ENCODE data around the gene ZNF497. TPM values are rescaled to one million over a fixed set of nuclear protein-coding genes. Genes with fewer than 3 reads are reported as not detected.
A peak's percentile ranks its signal among the peaks of the same experiment; 100 is the strongest.

The ZNF497 gene
- total and polyA plus RNA-seq, 9 of the 15 experiments (the other 6 are each of a cell fraction or from before 2014, with no cell fraction given), result 0.06 to 0.98 (median 0.44) TPM; not detected in 1

DNA sequence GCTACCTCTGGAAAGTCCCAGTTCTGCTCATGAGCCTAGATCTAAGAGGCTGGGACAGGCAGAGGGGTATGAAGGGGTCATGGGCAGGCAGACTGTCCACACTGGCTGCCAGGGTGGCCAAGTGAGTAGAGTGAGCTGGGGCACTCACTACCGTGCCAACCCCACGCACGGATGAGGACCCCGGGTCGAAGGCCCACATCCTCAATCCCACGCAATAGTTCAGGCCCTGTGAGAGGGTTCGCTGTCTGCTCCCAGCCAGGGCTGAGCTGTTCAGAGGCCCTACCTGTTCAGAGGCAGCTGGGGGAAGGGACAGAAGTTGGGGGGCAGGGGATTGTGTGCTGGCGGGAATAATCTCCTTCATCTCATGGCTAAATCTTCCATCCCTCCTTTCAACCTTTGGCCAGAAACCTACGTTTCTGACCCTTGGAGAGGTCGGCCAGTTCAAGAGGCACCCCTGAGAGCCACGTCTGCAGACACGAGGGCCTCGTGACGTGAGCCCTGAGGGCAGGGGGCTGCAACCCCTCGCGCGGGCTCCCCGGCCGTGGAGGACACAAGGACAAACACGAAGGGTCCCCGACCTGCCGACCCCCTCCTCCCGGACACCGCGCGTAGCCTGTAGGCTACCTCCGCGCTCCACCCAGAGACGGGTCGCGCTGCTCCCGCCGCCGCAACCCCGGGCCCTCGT, 23.5 kb upstream of the ZNF497 start:
- Histone ChIP-seq H3K27ac (ENCODE audit: extremely low read depth, low read depth, low read length) (peak overlapping the region; percentile 93), H4K20me1 (replicated peaks; ENCODE audit: control insufficient read depth, insufficient read depth, low read length) (peaks cover 10% of the 10 kb centered on the region), H2AFZ (ENCODE audit: low read depth, low read length) (peak overlapping the region; percentile 76), H3K9me1 (ENCODE audit: control insufficient read depth, insufficient read depth, low read length) (no peaks in the 10 kb centered on the region), H3K79me2 (ENCODE audit: control insufficient read depth, insufficient read depth, low read length) (peaks cover 67% of the 10 kb centered on the region), H3K36me3 (ENCODE audit: control insufficient read depth, insufficient read depth, low read length) (peaks cover 34% of the 10 kb centered on the region), H3K4me2 (ENCODE audit: insufficient read depth, low read length) (peak overlapping the region; percentile 100), H3K9ac (ENCODE audit: insufficient read depth in 1 of 2, low read depth in 2 of 2, low read length in 2 of 2) (peak overlapping the region; percentile 98 to 99), H3K4me3 (peak overlapping the region; percentile 92), H3K9me3 (replicated peaks; ENCODE audit: control insufficient read depth, insufficient read depth, low read depth, low read length) (no peaks in the 10 kb centered on the region), H3K27me3 (ENCODE audit: control insufficient read depth in 2 of 2, insufficient read depth in 2 of 2, low read length in 2 of 2) (no peaks in the 10 kb centered on the region), H3K4me1 (replicated peaks in 1 of 2; ENCODE audit: control insufficient read depth in 2 of 2, insufficient read depth in 2 of 2, low read length in 2 of 2) (peaks cover 29 to 42% of the 10 kb centered on the region in 2 experiments)
- FAIRE-seq (peak; percentile 37), DNase-seq (ENCODE audit: extremely low read depth in 1 of 4, low spot score in 3 of 4) (peak in 1 of 4 experiments; percentile 28), ATAC-seq (peak; percentile 43)
- intact Hi-C loops (cut with micrococcal nuclease) (loop anchor here (5.0 kb wide), 1 partner anchor 204 kb away; the partner anchor contains the start of gene ZNF274), in situ Hi-C loops (cut with MboI) (no loop called here)
- 12% methylated on average over 34 of the region's 36 CpGs for WGBS (ENCODE audit: insufficient coverage, low coverage, missing lambda C conversion rate)
- CTCF ChIA-PET (ENCODE audit: low intra/inter-chr PET ratio), result no interaction called here
- no TSS peak for BruUV-seq (replicated peaks)
- POLR2A ChIA-PET, result interaction anchor here (0.7 to 1.5 kb wide), 3 partner anchors 21 to 51 kb away, joined by 3 read pairs; partner anchors contain the start of gene ZNF497
- TF ChIP-seq, protein P1, sequence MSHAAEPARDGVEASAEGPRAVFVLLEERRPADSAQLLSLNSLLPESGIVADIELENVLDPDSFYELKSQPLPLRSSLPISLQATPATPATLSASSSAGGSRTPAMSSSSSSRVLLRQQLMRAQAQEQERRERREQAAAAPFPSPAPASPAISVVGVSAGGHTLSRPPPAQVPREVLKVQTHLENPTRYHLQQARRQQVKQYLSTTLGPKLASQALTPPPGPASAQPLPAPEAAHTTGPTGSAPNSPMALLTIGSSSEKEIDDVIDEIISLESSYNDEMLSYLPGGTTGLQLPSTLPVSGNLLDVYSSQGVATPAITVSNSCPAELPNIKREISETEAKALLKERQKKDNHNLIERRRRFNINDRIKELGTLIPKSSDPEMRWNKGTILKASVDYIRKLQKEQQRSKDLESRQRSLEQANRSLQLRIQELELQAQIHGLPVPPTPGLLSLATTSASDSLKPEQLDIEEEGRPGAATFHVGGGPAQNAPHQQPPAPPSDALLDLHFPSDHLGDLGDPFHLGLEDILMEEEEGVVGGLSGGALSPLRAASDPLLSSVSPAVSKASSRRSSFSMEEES (CRISPR knock-in tag; IDR thresholded peaks at IDR 0.05), result no peak
- TF ChIP-seq ZNF124 (CRISPR knock-in tag; IDR thresholded peaks at IDR 0.05) (0 out of 2 replicates have a peak, but pooled peaks have one; percentile 17), ZNF347 (CRISPR knock-in tag; IDR thresholded peaks at IDR 0.05; ENCODE audit: low read depth) (0 out of 2 replicates have a peak, but pooled peaks have one; percentile 51), NR2C2 (CRISPR knock-in tag; IDR thresholded peaks at IDR 0.05) (0 out of 2 replicates have a peak, but pooled peaks have one; percentile 29), NR2C2 (tag; IDR thresholded peaks at IDR 0.05) (no peak), CBFA2T3 (IDR thresholded peaks at IDR 0.05) (0 out of 2 replicates have a peak, but pooled peaks have one; percentile 2), SP2 (IDR thresholded peaks at IDR 0.05; ENCODE audit: extremely low read depth, low read depth, low read length, poor library complexity, severe bottlenecking) (no peak), BRF1 (IDR thresholded peaks at IDR 0.05; ENCODE audit: borderline replicate concordance, extremely low read depth, insufficient read length) (no peak), ZC3H4 (CRISPR knock-in tag; IDR thresholded peaks at IDR 0.05; ENCODE audit: borderline replicate concordance) (peak; percentile 94), KDM5B (IDR thresholded peaks at IDR 0.05; ENCODE audit: insufficient replicate concordance, low read depth, low read length) (peak; percentile 10), ZNF12 (CRISPR knock-in tag; IDR thresholded peaks at IDR 0.05) (peak; percentile 76; the same call in 1 of the 2 replicates)
- TF ChIP-seq, protein P2, sequence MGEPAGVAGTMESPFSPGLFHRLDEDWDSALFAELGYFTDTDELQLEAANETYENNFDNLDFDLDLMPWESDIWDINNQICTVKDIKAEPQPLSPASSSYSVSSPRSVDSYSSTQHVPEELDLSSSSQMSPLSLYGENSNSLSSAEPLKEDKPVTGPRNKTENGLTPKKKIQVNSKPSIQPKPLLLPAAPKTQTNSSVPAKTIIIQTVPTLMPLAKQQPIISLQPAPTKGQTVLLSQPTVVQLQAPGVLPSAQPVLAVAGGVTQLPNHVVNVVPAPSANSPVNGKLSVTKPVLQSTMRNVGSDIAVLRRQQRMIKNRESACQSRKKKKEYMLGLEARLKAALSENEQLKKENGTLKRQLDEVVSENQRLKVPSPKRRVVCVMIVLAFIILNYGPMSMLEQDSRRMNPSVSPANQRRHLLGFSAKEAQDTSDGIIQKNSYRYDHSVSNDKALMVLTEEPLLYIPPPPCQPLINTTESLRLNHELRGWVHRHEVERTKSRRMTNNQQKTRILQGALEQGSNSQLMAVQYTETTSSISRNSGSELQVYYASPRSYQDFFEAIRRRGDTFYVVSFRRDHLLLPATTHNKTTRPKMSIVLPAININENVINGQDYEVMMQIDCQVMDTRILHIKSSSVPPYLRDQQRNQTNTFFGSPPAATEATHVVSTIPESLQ (CRISPR knock-in tag; IDR thresholded peaks at IDR 0.05), result peak; percentile 87
- TF ChIP-seq, protein P3, sequence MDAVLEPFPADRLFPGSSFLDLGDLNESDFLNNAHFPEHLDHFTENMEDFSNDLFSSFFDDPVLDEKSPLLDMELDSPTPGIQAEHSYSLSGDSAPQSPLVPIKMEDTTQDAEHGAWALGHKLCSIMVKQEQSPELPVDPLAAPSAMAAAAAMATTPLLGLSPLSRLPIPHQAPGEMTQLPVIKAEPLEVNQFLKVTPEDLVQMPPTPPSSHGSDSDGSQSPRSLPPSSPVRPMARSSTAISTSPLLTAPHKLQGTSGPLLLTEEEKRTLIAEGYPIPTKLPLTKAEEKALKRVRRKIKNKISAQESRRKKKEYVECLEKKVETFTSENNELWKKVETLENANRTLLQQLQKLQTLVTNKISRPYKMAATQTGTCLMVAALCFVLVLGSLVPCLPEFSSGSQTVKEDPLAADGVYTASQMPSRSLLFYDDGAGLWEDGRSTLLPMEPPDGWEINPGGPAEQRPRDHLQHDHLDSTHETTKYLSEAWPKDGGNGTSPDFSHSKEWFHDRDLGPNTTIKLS (IDR thresholded peaks at IDR 0.05; ENCODE audit: borderline replicate concordance, low read depth), result peak; percentile 70; the same call in 1 of the 2 replicates

All from K562 (cell line).